NCI-H526 treated with DMSO at 0.1 percent for 48 hours (cell line): ENCODE results near the gene DBN1.

Experiments used
- DNase-seq: peaks from one replicate; lab custom pipeline; 2025; lab: John Stamatoyannopoulos, UW

Gene DBN1

GRCh38 chr5:177443144-177443983, 30.1 kb downstream of the DBN1 start:
- no peak for DNase-seq

- no peak for DNase-seq
Observed at GRCh38 chr5:177442066-177442826, 31.2 kb downstream of the DBN1 start.

- DNase-seq = no peak
Observed at GRCh38 chr5:177440990-177441780, 32.2 kb downstream of the DBN1 start.

- no peak for DNase-seq
Observed at GRCh38 chr5:177440211-177440989, 33.0 kb downstream of the DBN1 start.

GRCh38 chr5:177439518-177440053, 33.8 kb downstream of the DBN1 start:
- DNase-seq = no peak

GRCh38 chr5:177438468-177438867, 35.0 kb downstream of the DBN1 start:
- no peak for DNase-seq

- no peak for DNase-seq
Observed at GRCh38 chr5:177437623-177438022, 35.8 kb downstream of the DBN1 start.

- DNase-seq = no peak
Observed at GRCh38 chr5:177435847-177436536, 37.4 kb downstream of the DBN1 start.

GRCh38 chr5:177434942-177435738, 38.3 kb downstream of the DBN1 start:
- DNase-seq = no peak

GRCh38 chr5:177434437-177434836, 39.0 kb downstream of the DBN1 start:
- no peak for DNase-seq

GRCh38 chr5:177433658-177434217, 39.7 kb downstream of the DBN1 start:
- DNase-seq = no peak

- DNase-seq = no peak
Observed at GRCh38 chr5:177432839-177433657, 40.4 kb downstream of the DBN1 start.

GRCh38 chr5:177432143-177432838, 41.1 kb downstream of the DBN1 start:
- DNase-seq = no peak

- DNase-seq = no peak
Observed at GRCh38 chr5:177431317-177432142, 41.9 kb downstream of the DBN1 start.

- no peak for DNase-seq
Observed at GRCh38 chr5:177430972-177431316, 42.5 kb downstream of the DBN1 start.

GRCh38 chr5:177430140-177430951, 43.1 kb downstream of the DBN1 start:
- DNase-seq = no peak
